ENCODE results near the gene PCMTD2.

PCMTD2 gene

DNA sequence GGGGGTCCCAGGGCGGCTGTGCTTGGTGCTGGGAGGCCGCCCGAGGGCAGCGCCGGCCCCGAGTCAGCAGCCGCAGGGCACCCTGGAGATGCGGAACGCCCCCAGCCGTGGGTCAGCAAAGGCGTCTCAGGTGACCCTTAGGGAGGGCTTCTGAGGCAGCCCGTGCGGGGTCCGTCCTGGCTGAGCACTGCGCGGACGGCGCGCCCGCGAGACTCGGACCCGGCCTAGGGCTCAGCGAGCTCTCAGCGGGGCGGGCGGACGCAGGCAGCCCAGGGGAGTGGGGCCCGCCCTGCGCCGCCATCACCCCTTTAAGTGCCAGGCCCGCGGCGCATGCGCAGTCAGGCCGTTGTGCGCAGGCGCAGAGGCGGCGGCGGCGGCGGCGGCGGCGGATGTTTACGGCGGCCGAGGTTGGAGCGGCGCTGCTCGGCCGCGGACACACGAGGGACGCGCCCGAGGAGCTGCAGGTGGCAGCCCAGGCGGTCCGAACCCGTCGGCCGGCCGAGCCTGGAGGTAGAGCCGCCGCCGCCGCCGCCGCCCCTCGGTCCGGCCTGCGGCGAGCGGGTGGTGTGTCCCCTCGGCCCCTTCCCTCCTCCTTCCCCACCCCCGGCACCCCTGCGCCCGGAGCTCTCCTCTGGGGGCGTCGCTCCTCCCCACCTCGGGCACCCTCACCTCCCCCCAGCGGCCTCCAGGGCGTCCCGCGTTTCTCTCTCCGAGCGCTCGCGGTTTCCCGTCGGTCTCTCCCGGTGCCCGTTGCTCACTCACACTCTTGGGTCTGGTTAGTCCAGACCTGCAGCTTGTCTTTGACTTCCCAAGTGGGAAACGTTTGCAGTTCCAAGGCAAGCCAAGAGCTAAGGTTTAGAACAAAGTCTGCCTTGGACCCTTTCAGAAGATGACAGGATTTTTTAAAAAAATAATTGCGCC is at the start of gene PCMTD2:
TSS of gene PCMTD2 (plus strand) at position 388 of the 921 bp plus-strand sequence. CDS start 4,218 bp downstream, outside the sequence.
- peak; percentile 87 for DNase-seq

DNA sequence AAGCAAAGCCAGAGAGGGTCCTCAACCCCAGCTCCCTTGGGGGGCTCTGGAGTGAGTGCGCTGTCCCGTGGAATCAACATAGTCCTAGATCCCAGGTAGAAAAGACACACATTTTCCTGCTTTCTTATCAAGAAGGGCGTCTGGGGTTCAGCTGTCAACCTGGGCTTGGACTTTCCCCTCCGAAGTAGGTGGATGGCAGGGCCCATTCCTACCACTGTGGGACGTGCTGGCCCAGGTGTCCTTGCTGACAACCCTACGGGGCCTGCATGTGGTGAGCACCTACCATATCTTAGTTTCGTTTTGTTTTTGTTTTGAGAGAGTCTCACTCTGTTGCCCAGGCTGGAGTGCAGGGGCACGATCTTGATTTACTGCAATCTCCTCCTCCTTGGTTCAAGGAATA is 48.9 kb upstream of the PCMTD2 start:
- DNase-seq = no peak

DNA sequence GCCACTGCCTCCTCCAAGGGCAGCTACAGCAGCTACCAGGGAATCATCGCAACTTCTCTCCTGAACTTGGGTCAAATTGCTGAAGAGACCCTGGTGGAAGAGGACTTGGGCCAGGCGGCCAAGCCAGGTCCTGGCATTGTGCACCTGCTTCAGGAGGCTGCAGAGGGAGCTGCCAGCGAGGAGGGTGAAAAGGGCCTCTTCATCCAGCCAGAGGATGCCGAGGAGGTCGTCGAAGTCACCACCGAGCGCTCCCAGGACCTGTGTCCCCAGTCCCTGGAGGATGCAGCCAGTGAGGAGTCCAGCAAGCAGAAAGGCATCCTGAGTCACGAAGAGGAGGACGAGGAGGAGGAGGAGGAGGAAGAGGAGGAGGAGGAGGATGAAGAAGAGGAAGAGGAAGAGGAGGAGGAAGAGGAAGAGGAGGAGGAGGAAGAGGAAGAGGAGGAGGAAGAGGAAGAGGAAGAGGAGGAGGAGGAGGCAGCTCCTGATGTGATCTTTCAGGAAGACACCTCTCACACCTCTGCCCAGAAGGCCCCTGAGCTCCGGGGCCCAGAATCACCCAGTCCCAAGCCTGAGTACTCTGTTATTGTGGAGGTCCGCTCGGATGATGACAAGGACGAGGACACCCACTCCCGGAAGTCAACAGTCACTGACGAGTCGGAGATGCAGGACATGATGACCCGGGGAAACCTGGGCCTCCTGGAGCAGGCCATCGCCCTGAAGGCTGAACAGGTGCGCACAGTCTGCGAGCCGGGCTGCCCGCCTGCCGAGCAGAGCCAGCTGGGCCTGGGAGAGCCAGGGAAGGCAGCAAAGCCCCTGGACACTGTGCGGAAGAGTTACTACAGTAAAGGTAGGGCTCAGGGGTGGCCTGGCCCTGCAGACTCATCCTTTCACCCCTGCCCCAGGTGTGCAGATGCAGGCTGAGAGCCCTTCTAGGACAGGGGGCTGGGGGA is 47.6 kb upstream of the PCMTD2 start:
- DNase-seq = no peak

DNA sequence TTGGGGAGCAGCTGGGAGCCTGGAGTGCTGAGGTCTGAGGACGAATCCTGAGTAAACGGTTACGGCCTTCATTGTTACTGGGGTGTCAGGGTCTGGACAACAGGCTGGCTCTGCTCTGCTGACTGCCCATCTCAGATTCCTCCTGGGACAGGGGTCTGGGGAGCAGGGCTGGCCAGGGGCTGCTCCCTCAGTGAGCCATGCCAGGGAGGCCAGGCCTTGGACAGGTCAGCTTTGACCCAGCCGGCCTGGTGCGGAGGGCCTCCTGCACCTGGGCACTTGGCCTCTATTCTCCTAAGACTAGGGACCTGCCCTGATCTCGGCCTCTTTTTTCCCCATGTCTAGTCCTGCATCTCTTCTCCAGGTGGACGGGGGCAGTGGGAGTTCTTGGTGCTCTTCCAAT is 46.4 kb upstream of the PCMTD2 start:
- no peak for DNase-seq

DNA sequence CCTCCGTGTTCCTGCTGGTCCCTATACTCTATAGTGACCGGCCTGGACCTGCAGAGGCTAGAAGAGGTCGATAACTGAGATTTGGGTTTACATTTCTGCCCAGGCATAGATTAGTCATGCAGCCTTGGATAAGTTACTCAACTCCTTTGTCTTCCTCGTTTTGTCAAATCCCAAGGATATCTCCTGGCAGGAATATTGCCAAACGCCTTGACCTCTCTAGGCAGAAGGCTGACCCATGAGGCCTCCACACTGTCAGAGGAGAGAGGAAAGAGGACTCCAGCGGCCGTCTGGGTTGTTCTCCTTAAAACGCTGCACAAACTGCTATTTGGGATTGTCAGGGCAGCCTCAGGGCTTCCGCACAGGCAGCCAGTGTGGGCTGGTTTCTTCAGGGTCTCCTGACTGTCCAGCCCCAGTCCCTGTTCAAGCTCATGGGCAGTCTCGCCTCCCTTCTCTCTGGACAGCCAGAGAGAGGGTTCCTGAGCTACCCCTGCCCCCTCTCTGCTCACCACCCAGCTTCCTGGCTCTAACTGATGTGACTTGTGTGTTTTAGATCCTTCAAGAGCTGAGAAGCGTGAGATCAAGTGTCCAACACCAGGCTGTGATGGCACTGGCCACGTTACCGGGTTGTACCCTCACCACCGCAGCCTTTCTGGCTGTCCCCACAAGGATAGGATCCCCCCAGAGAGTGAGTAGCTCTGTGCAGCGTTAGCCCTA is 44.7 kb upstream of the PCMTD2 start:
- DNase-seq = no peak

DNA sequence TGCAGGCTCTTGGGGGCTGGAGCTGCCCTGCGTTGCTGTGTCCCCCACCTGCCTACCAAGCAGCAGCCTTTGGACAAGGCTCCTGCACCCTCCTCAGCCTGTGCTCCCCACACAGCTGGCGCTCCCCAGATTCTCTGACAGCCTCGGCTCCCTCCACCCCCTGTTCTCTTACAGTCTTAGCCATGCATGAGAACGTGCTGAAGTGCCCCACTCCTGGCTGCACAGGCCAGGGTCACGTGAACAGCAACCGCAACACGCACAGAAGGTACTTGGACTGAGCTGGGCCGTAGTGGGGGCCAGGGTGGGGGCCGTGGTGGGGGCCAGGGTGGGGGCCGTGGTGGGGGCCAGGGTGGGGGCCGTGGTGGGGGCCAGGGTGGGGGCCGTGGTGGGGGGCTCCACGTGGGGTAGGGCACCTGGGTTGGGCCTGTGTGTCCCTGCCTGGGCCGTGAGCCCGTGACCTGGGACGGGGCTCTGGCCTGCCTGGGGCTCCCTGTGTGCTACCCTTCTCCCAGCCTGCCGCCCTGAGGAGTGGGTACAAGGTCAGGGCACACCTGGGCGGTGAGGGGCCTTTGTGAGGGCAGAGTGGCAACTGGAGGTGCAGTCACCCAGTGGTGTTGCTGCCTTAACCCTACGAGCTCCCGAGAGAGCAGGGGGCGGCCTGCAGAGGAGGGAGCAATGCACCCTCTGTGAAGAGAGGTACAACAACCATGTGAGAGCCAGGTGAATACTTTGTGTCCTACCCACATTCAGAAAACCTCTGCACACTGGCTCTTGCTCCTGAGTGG is 43.5 kb upstream of the PCMTD2 start:
- DNase-seq = no peak

DNA sequence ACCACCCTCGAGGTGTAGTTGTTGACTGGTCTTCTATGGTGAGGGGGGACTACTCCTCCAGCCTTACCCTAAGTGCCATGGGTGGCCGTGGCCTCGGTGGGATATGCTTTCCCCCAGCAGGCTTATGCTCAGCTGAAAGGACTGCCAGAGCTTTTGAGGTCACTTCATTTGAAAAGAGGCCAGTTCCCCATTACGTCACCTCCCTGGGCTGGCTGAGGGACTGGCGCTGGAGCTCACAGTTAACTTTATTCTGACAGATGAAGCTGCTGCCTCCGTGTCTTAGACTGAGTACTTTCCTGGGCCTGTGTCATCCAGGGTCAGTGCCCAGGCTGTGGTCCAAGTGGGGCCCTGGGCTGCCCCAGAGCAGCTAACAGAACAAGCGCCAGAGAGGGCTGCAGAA is 42.8 kb upstream of the PCMTD2 start:
- no peak for DNase-seq

DNA sequence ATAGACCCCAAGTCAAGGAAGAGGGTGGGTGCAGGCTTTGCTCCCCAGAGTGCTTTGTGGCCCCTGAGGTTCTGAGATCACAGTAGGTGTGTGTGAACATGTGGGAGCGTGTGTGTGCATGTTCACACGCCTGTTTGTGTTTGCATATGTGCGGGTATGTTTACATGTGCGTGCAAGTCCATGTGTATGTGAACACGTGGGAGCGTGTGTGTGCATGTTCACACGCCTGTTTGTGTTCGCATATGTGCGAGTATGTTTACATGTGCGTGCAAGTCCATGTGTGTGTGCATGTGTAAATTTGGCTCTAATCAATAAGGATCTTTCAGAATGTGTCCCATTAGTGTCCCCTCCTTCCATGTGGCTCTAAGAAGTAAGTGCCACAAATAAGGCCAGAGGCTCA is 41.4 kb upstream of the PCMTD2 start:
- no peak for DNase-seq

DNA sequence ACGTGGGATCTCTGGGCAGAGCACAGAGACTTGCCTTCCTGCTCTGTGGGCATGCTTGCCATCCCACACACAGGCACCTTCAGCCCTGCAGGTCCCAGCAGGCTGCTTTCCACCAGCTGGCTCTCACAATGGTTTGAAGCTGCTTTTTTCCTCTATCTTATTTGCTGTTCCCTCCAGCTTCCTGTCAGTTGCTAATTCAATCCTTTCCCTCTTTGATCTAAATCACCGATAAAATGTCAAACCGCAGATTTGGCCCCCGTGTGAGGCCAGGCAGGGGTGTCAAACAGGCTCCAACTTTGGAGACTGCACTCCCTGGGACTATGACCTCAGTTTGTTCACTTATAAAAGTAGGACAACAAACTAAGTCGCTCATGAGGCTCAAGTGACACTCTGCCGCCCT is 40.6 kb upstream of the PCMTD2 start:
- no peak for DNase-seq

DNA sequence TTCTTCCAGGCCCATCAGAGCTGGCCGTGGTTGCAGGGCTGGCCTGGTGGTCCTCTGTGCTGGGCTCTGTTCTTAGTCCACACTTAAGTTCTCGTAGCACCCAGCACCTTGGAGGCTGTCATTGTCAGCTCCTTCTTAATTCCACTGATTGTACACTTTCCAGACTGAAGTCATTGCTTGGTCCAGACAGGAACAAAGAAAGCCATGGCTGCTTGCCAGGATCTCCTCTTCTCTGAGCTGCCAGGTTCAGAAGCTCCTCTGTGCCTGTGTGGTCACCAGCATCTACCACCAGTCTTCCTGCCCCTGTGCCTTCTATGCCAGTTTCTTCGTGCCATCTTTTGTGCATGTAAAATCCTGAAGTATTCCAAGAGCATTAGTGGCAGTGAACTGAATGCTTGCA is 39.5 kb upstream of the PCMTD2 start:
- DNase-seq = no peak

DNA sequence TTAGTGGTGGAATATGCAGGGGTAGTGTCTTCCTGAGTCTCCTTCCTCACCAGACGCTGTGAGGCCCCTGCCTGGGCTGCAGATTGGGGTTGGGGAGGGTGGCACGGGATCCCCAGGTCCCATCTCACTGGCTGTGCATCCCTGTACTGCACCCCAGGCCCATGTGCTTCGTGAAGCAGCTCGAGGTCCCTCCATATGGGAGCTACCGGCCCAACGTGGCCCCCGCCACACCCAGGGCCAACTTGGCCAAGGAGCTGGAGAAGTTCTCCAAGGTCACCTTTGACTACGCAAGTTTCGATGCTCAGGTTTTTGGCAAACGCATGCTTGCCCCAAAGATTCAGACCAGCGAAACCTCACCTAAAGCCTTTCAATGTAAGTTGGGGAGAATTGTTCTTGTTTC is 38.6 kb upstream of the PCMTD2 start:
- DNase-seq = no peak

DNA sequence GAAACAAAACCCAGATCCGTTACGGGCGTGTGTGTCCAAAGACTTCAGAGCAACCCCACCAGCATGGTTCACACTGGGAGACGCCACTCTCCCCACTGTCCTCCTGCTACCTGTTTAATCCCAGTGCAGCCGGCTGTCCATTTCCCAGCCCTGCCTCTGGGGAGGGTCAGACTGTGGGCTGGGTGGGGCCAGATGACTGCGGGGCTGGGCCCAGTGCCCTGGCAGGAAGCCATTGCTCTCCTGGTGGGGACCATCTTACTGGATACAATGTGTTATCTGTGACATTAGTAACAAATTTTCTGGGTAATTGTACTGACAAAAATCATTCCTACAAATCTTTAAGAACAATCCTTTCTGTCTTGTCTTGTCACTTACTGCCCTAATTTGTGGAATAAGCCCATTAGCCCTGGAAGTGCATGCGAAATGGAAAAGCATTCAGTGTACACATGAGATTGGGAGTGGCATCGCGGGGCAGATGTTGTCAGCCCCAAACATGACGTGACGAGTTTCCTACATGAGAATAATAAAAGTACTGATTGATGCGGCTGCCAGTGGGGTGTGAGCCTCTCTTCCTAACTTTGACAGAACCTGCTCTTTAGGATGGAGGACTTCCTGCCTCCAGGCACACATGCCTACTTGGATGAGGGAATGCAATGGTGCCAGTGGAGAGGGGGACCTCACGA is 37.9 kb upstream of the PCMTD2 start:
- DNase-seq = no peak

DNA sequence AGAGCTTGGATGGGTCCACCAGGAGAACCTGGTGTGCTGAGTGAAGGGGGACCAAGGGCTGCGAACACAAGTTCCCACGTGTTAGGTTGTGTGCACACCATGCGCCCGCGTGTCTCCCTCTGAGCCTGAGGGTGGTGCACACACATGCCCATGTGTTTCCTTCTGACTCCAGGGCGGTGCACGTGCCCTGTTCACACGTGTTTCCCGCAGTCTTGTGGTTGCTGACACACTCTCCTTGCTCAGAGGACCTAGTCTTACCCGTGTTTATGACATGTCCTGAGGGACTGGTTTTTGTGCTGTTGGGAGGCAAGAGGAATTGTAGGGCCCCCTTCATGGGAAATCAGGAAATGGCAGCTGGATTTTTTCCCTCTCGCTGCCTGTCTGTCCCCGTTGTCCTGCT is 36.3 kb upstream of the PCMTD2 start:
- peak; percentile 17 for DNase-seq

DNA sequence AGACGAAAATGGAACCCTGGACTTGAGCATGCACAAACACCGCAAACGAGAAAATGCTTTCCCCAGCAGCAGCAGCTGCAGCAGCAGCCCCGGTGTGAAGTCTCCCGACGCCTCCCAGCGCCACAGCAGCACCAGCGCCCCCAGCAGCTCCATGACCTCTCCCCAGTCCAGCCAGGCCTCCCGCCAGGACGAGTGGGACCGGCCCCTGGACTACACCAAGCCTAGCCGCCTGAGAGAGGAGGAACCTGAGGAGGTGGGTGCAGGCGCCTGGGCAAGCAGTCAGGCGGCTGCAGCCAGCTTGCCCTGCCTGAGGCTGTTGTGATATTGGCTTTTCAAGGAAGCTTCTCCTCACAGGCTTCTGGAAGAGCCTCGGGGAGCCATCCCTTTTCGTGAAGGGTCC is 35.8 kb upstream of the PCMTD2 start:
- DNase-seq = no peak

DNA sequence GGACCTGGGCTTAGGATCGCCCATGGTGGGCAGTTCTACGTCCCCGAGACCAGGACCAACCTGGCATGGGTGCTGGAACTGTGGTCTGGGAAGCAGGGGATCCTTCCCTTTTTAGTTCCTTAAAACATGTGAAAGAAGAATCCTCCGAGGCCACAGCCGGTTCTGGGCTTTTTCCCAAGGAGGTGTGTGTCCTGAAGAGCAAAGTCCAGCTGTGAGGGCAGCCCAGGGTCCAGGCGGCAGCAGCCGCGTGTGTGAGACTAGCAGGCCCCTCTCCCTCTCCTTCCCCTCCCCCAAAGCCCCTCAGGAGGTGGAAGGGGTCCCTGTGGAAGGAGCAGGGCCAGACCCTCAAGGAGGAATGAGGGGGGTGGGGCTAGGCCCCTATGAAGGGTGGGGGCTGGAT is 35.1 kb upstream of the PCMTD2 start:
- no peak for DNase-seq

DNA sequence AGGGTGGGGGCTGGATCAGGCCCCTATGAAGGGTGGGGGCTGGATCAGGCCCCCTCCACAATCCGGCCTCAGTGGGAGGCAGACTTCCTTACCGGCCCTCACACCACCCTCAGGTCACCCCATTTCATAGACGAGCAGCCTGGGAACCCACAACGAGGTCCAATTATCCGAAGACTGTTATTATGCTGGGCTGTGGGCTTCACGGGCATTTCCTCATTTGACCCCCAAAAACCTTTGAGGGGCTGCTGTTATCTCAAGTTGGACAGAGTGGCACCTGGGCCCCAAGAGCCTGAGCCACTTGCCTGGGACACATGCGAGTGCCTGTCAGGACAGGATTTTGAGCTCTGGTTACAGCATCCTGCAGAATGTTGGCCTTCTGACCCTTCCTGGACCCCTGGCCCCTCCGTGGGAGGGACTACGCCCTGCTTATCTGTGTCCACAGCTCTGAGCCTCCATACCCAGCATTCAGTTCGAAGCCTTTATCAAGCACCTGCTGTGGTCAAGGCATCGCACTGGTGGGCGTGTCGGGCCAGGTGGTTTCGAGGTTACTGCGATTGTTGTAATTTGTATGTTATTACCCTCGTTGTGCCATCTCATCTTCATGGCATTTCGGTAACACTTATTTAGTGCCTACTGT is 34.5 kb upstream of the PCMTD2 start:
- DNase-seq = no peak

DNA sequence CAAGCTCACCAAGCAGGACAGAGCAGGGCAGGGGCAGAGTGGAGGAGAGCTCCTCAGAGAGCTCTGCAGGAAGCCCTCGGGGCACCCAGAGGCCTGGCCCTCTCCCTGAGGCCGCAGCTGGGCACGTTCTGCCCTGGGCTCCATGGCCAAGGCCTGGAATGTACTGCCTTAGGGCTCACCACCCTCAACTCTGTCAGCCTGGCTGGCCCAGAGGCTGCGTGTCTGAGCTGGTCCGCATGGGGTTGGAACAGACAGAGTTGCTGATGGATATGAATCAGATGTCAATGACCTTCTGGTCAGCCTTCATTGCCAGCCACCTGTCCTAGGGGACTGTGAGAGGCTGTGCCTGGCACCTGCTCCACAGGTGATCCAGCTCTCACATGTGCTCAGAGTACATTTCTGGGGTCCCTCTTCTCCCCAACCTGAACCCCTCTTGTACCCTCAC is 33.2 kb upstream of the PCMTD2 start:
- DNase-seq = no peak

DNA sequence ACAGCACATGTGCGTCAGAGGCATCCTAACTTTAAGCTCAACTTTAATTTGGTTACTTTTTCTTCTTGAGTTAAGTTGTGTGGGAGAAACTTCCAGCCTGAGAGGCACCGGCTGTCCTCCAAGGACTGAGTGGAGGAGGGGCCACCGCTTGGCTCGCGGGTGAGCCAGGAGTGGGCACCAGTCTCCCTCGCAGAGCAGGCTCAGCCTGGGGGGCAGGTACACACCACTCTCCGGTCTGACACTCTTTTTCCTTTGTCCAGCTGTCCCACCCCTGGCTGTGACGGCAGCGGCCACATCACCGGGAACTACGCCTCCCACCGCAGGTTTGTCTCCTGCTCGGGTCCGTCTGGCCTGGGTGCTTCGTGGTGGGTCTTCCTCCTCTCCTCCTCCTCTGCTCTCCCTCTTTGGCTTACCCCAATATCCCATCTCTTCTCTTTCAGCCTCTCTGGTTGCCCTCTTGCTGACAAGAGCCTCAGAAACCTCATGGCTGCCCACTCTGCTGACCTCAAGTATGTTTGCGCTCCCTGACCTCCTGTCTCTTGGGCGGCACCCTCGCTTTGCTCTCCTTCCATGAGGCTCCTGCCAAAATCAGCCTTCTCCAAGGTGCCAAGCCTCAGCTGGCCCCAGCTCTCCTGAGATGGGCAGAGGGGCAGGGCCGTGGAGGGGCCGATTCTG is 32.6 kb upstream of the PCMTD2 start:
- DNase-seq = no peak

DNA sequence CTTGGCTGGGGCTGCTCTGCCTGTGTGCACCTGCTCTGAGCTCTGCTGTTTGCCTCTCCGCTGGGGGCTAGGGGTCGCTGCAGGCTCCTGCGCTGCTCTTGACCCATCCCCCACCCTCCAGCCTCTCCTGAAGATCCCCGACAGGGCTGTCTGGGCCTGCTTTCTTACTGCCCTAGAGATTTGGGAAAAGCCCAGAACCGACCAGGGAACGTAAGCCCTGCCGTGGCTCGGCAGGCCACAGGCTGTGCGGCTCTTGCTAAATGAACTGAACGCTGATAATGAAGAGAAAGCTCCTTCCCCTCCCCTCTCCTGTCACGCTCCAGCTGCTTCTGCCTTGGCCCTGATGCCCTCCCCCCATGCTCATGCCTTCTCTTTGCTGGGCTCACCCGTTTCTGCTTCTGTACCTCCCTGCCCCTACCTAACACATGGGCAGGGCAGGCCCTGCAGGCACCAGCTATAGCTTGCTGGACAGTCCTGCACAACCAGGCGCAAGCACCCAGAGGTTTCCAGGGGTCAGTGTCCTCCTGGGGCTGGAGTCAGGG is 32.0 kb upstream of the PCMTD2 start:
- no peak for DNase-seq

Measured in CD4-positive, alpha-beta T cell treated with Interleukin-17A for 1 hour (primary cell).